WTC11 (cell line): Measurements from ENCODE around the gene MLPH. TPM values are rescaled to one million over a fixed set of nuclear protein-coding genes. Genes with fewer than 3 reads are reported as not detected.

Source experiments
- ATAC-seq: fragments of 200-7000 bp; cut with Tn5 transposase; 2 replicates; pipeline ENCODE4 v1.10.0; 2021; ENCODE audit warnings: mild to moderate bottlenecking, moderate library complexity
- CTCF ChIA-PET: fragments of 300-600 bp; sonication (Branson Sonifier 250); formaldehyde crosslinking; loops from one replicate; lab custom pipeline; 2021; ENCODE audit warnings: antibody characterized with exemption; lab: Charles Lee
- POLR2A ChIA-PET: fragments of 350-600 bp; sonication (Branson Sonifier 250); formaldehyde crosslinking; loops from one replicate; lab custom pipeline; 2021; ENCODE audit warnings: antibody characterized with exemption; lab: Charles Lee
- DNase-seq: peaks from one replicate; pipeline ENCODE4 v3.0.0; 2021; ENCODE audit warnings: low spot score
- H3K27ac Mint-ChIP-seq: 2 replicates; pipeline ENCODE4 v1.8.0; 2021; ENCODE audit warnings: mixed read lengths
- H3K27me3 Mint-ChIP-seq: 2 replicates; pipeline ENCODE4 v1.8.0; 2021; ENCODE audit warnings: low read depth, mild to moderate bottlenecking, moderate library complexity, mixed read lengths
- H3K36me3 Mint-ChIP-seq: 2 replicates; pipeline ENCODE4 v1.8.0; 2021; ENCODE audit warnings: mixed read lengths
- H3K4me1 Mint-ChIP-seq: 2 replicates; pipeline ENCODE4 v1.8.0; 2022; ENCODE audit warnings: mixed read lengths
- H3K4me3 Mint-ChIP-seq: 2 replicates; pipeline ENCODE4 v1.8.0; 2021; ENCODE audit warnings: mild to moderate bottlenecking, moderate library complexity, mixed read lengths
- H3K9me3 Mint-ChIP-seq: 2 replicates; pipeline ENCODE4 v1.8.0; 2021; ENCODE audit warnings: mixed read lengths
- ATF2 ChIP-seq: sonication (generic); formaldehyde crosslinking; IDR thresholded peaks from 2 replicates; pipeline ENCODE4 v1.8.1; 2022; ENCODE audit warnings: low read depth, missing genetic modification reagents, borderline replicate concordance
- ATF3 ChIP-seq: sonication (generic); formaldehyde crosslinking; conservative IDR thresholded peaks from 2 replicates; pipeline ENCODE4 v1.8.1; 2022; ENCODE audit warnings: mild to moderate bottlenecking, missing genetic modification reagents
- CBFB ChIP-seq: sonication (generic); formaldehyde crosslinking; IDR thresholded peaks from 2 replicates; pipeline ENCODE4 v1.8.1; 2022; ENCODE audit warnings: mild to moderate bottlenecking, low read depth, missing genetic modification reagents
- CREB1 ChIP-seq: sonication (generic); formaldehyde crosslinking; IDR thresholded peaks from 2 replicates; pipeline ENCODE4 v1.8.0; 2023; ENCODE audit warnings: mild to moderate bottlenecking, missing genetic modification reagents
- ESRRA ChIP-seq: sonication (generic); formaldehyde crosslinking; IDR thresholded peaks from 2 replicates; pipeline ENCODE4 v1.8.1; 2022; ENCODE audit warnings: mild to moderate bottlenecking, missing genetic modification reagents, borderline replicate concordance
- ETV6 ChIP-seq: sonication (generic); formaldehyde crosslinking; IDR thresholded peaks from 2 replicates; pipeline ENCODE4 v1.8.1; 2022; ENCODE audit warnings: mild to moderate bottlenecking, missing genetic modification reagents
- FOXP4 ChIP-seq: sonication (generic); formaldehyde crosslinking; IDR thresholded peaks from 2 replicates; pipeline ENCODE4 v1.8.0; 2022; ENCODE audit warnings: mild to moderate bottlenecking, missing genetic modification reagents
- GTF2I ChIP-seq: fragments of 250-450 bp; sonication (Bioruptor Pico); conservative IDR thresholded peaks from 2 replicates; pipeline ENCODE4 v1.4.0; 2021; ENCODE audit warnings: mild to moderate bottlenecking
- HMGA2 ChIP-seq: fragments of 250-450 bp; sonication (Bioruptor Pico); IDR thresholded peaks from 2 replicates; pipeline ENCODE4 v1.4.0; 2021; ENCODE audit warnings: mild to moderate bottlenecking, moderate library complexity
- IRF1 ChIP-seq: sonication (generic); formaldehyde crosslinking; IDR thresholded peaks from 2 replicates; pipeline ENCODE4 v1.8.0; 2023; ENCODE audit warnings: missing genetic modification reagents
- JAZF1 ChIP-seq: fragments of 250-450 bp; sonication (Bioruptor Pico); IDR thresholded peaks from 2 replicates; pipeline ENCODE4 v1.9.0; 2021; ENCODE audit warnings: moderate library complexity, mild to moderate bottlenecking, inconsistent platforms
- KAT7 ChIP-seq: sonication (generic); formaldehyde crosslinking; IDR thresholded peaks from 2 replicates; pipeline ENCODE4 v1.8.1; 2023; ENCODE audit warnings: missing genetic modification reagents, mild to moderate bottlenecking, borderline replicate concordance
- MLX ChIP-seq: sonication (generic); formaldehyde crosslinking; IDR thresholded peaks from 2 replicates; pipeline ENCODE4 v1.8.1; 2023; ENCODE audit warnings: mild to moderate bottlenecking, missing genetic modification reagents, moderate library complexity
- MXD4 ChIP-seq: fragments of 250-450 bp; sonication (Bioruptor Pico); IDR thresholded peaks from 2 replicates; pipeline ENCODE4 v1.8.0; 2021; ENCODE audit warnings: mild to moderate bottlenecking, moderate library complexity, borderline replicate concordance
- MYBL2 ChIP-seq: sonication (generic); formaldehyde crosslinking; IDR thresholded peaks from 2 replicates; pipeline ENCODE4 v1.8.1; 2023; ENCODE audit warnings: mild to moderate bottlenecking, moderate library complexity, missing genetic modification reagents
- NR1H2 ChIP-seq: sonication (generic); formaldehyde crosslinking; IDR thresholded peaks from 2 replicates; pipeline ENCODE4 v1.9.0; 2021; ENCODE audit warnings: mild to moderate bottlenecking, moderate library complexity, missing genetic modification reagents
- RELA ChIP-seq: sonication (generic); formaldehyde crosslinking; IDR thresholded peaks from 2 replicates; pipeline ENCODE4 v1.8.1; 2022; ENCODE audit warnings: missing genetic modification reagents, mild to moderate bottlenecking, borderline replicate concordance
- RORB ChIP-seq: fragments of 250-450 bp; sonication (Bioruptor Pico); IDR thresholded peaks from 2 replicates; pipeline ENCODE4 v1.9.0; 2021; ENCODE audit warnings: mild to moderate bottlenecking
- SP1 ChIP-seq: sonication (generic); formaldehyde crosslinking; conservative IDR thresholded peaks from 2 replicates; pipeline ENCODE4 v1.8.1; 2022; ENCODE audit warnings: missing genetic modification reagents
- USF2 ChIP-seq: sonication (generic); formaldehyde crosslinking; IDR thresholded peaks from 2 replicates; pipeline ENCODE4 v1.8.1; 2023; ENCODE audit warnings: mild to moderate bottlenecking, missing genetic modification reagents, moderate library complexity
- ZBTB21 ChIP-seq: sonication (generic); formaldehyde crosslinking; IDR thresholded peaks from 2 replicates; pipeline ENCODE4 v1.8.1; 2023; ENCODE audit warnings: mild to moderate bottlenecking, missing genetic modification reagents, borderline replicate concordance
- ZNF138 ChIP-seq: sonication (generic); formaldehyde crosslinking; conservative IDR thresholded peaks from 2 replicates; pipeline ENCODE4 v1.8.1; 2022; ENCODE audit warnings: mild to moderate bottlenecking, moderate library complexity, missing genetic modification reagents
- ZNF232 ChIP-seq: sonication (generic); formaldehyde crosslinking; IDR thresholded peaks from 2 replicates; pipeline ENCODE4 v1.8.0; 2022; ENCODE audit warnings: mild to moderate bottlenecking, missing genetic modification reagents
- ZNF425 ChIP-seq: fragments of 250-450 bp; sonication (Bioruptor Pico); conservative IDR thresholded peaks from 2 replicates; pipeline ENCODE4 v1.9.0; 2021; ENCODE audit warnings: mild to moderate bottlenecking
- total RNA-seq: library from RNA; stranded (reverse); gene quantifications from 3 replicates; pipeline ENCODE4 v1.2.3, GENCODE V29; 2021

Gene MLPH
- total RNA-seq, 1 experiment from 2014 or later, result 10.3 TPM

GRCh38 chr2:237538901-237539300 lies 51.9 kb downstream of the MLPH start:
- TF ChIP-seq JAZF1 (CRISPR knock-in tag) (no peak), ETV6 (no peak), ZNF425 (CRISPR knock-in tag) (no peak), SP1 (CRISPR knock-in tag) (no peak), NR1H2 (CRISPR knock-in tag) (no peak), HMGA2 (CRISPR knock-in tag) (no peak), IRF1 (no peak), MYBL2 (CRISPR knock-in tag) (no peak), CREB1 (no peak), KAT7 (no peak), GTF2I (no peak), ATF2 (CRISPR knock-in tag) (no peak), RELA (CRISPR knock-in tag) (no peak), USF2 (CRISPR knock-in tag) (no peak), CBFB (no peak), MLX (no peak), RORB (CRISPR knock-in tag) (no peak), ZNF232 (CRISPR knock-in tag) (no peak)
- no peak for DNase-seq
- Mint-ChIP-seq H3K9me3 (no peaks in the 10 kb centered on the region), H3K27me3 (no peaks in the 10 kb centered on the region; the same call in 1 of the 2 replicates), H3K4me3 (no peak overlapping the region), H3K36me3 (peaks cover 2% of the 10 kb centered on the region; the same call in 1 of the 2 replicates), H3K4me1 (peaks cover 6% of the 10 kb centered on the region; the same call in 1 of the 2 replicates), H3K27ac (no peak overlapping the region)
- ATAC-seq, result no peak
- ChIA-PET CTCF (interaction anchor here (1.5 to 5.5 kb wide), 2 partner anchors 33 to 63 kb away, joined by 3 to 23 read pairs; no protein-coding TSS in a partner anchor), POLR2A (no interaction called here)

- ChIA-PET CTCF (interaction anchor here (1.5 to 5.5 kb wide), 3 partner anchors 27 to 64 kb away, joined by 3 to 23 read pairs (median 9); no protein-coding TSS in a partner anchor), POLR2A (no interaction called here)
- H3K36me3 Mint-ChIP-seq, result peaks cover 2% of the 10 kb centered on the region; the same call in 1 of the 2 replicates
- no peak overlapping the region for H3K27ac Mint-ChIP-seq
- no peak overlapping the region for H3K4me3 Mint-ChIP-seq
- H3K27me3 Mint-ChIP-seq, result no peaks in the 10 kb centered on the region; the same call in 1 of the 2 replicates
- DNase-seq (no peak), ATAC-seq (no peak)
- peaks cover 6% of the 10 kb centered on the region; the same call in 1 of the 2 replicates for H3K4me1 Mint-ChIP-seq
- no peaks in the 10 kb centered on the region for H3K9me3 Mint-ChIP-seq
- TF ChIP-seq ZBTB21 (CRISPR knock-in tag) (no peak), FOXP4 (CRISPR knock-in tag) (no peak), ZNF138 (CRISPR knock-in tag) (no peak), MLX (no peak), ESRRA (no peak), MXD4 (CRISPR knock-in tag) (no peak), ATF3 (no peak)
Observed at GRCh38 chr2:237539681-237540080, 52.6 kb downstream of the MLPH start.
